Muscle layer of colon (tissue), 2 donors: ENCODE data around the gene SLC22A23.
A peak's percentile ranks its signal among the peaks of the same experiment; 100 is the strongest.
"Not testable (repeated sequence)": the region's sequence is repeated elsewhere in the genome, so short reads cannot be mapped to it uniquely, and the experiment has no call there.

Source experiments
- H3K27ac ChIP-seq: one replicate; pipeline ENCODE4 v1.7.0; 2013; ENCODE audit warnings: low read depth, mild to moderate bottlenecking, low read length, moderate library complexity
- H3K27me3 ChIP-seq, 2 donors: one replicate each; pipeline ENCODE4 v1.7.0; 2013; ENCODE audit warnings: low read length in 2 of 2, mild to moderate bottlenecking in 2 of 2; ENCODE audit not compliant: insufficient read depth in 2 of 2, control insufficient read depth in 1 of 2
- H3K36me3 ChIP-seq: one replicate; pipeline ENCODE4 v1.7.0; 2013; ENCODE audit warnings: mild to moderate bottlenecking, low read length; ENCODE audit not compliant: insufficient read depth
- H3K4me1 ChIP-seq: one replicate; pipeline ENCODE4 v1.7.0; 2013; ENCODE audit warnings: mild to moderate bottlenecking, low read length; ENCODE audit not compliant: insufficient read depth
- H3K4me3 ChIP-seq, 2 donors: one replicate each; pipeline ENCODE4 v1.7.0; 2013; ENCODE audit warnings: low read length in 2 of 2, low read depth in 1 of 2, mild to moderate bottlenecking in 1 of 2, moderate library complexity in 1 of 2
- H3K9ac ChIP-seq: one replicate; pipeline ENCODE4 v1.7.0; 2013; ENCODE audit warnings: low read length
- H3K9me3 ChIP-seq: one replicate; pipeline ENCODE4 v1.7.0; 2013; ENCODE audit warnings: mild to moderate bottlenecking, low read length
- donor health status: abdominal sarcoma.
- donor health status: Adenocarcinoma of cecum.

Gene SLC22A23

DNA sequence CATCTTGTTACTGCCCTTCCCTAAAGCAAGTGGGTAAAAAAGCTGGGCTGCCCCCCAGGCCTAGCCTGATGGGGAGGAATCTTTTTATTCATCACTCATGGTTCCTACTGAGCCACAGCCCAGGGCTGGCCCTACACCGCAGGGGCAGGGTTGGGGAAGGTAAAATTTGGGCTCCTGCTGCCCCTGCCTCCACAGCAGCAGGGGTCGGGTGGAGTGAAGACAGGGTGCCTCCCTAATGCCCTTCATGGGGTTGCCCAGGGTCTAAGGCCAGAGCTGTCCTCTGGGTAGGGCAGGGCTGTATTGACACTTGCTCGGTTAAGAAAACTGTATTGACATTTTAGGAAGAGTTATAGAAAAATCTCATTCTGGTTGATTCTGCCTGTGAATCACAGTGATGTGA lies 207.0 kb downstream of the SLC22A23 start:
- H3K27ac ChIP-seq, result no peak overlapping the region
- no peaks in the 10 kb centered on the region for H3K27me3 ChIP-seq
- H3K4me3 ChIP-seq, result no peak overlapping the region
- H3K4me1 ChIP-seq, result peaks cover 19% of the 10 kb centered on the region
- H3K9me3 ChIP-seq, result no peaks in the 10 kb centered on the region
- no peak overlapping the region for H3K9ac ChIP-seq
- no peaks in the 10 kb centered on the region for H3K36me3 ChIP-seq

- Histone ChIP-seq H3K4me3 (peak overlapping the region; percentile 34 to 71), H3K9me3 (no peaks in the 10 kb centered on the region), H3K4me1 (peaks cover 19% of the 10 kb centered on the region), H3K36me3 (no peaks in the 10 kb centered on the region), H3K27me3 (no peaks in the 10 kb centered on the region), H3K9ac (peak overlapping the region; percentile 64), H3K27ac (peak overlapping the region; percentile 76)
Measured at GRCh38 chr6:3247255-3248146, 209.3 kb downstream of the SLC22A23 start.

DNA sequence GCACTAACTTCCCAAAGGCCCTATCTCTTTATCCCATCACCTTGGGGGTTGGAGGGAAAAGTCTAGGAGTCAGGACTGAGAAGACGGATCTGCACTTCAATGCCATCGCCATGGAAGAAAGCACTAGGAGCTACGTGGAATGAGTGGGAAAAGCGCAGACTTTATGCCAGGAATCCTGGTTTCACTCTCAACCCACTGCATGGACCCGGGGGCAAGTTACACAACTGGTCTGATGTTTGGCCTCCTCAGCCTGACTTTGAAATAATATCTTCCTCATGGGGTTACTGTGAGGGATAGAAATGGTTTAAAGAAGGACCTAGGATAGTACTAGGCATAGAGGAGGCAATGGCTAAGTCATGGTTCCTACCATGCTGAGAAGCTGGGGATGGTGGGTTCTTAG lies 211.6 kb downstream of the SLC22A23 start:
- Histone ChIP-seq H3K9me3 (no peaks in the 10 kb centered on the region), H3K9ac (no peak overlapping the region), H3K36me3 (no peaks in the 10 kb centered on the region), H3K4me1 (peaks cover 8% of the 10 kb centered on the region), H3K27ac (no peak overlapping the region), H3K4me3 (no peak overlapping the region), H3K27me3 (no peaks in the 10 kb centered on the region)

DNA sequence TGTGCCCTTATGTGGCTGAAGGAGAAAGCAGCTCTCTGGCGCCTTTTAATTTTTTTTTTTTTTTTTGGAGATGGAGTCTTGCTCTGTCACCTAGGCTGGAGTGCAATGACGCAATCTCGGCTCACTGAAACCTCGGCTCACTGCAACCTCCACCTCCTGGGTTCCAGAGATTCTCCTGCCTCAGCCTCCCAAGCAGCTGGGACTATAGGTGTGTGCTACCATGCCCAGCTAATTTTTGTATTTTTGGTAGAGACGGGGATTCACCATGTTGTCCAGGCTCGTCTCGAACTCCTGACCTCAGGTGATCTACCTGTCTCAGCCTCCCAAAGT lies 212.1 kb downstream of the SLC22A23 start:
- not testable (repeated sequence) for H3K9ac ChIP-seq, H3K4me1 ChIP-seq, H3K27me3 ChIP-seq, H3K4me3 ChIP-seq, H3K36me3 ChIP-seq, H3K27ac ChIP-seq, H3K9me3 ChIP-seq

- H3K4me3 ChIP-seq, result no peak overlapping the region
- no peaks in the 10 kb centered on the region for H3K36me3 ChIP-seq
- H3K4me1 ChIP-seq, result peaks cover 8% of the 10 kb centered on the region
Measured at GRCh38 chr6:3244003-3244831, 212.6 kb downstream of the SLC22A23 start.

DNA sequence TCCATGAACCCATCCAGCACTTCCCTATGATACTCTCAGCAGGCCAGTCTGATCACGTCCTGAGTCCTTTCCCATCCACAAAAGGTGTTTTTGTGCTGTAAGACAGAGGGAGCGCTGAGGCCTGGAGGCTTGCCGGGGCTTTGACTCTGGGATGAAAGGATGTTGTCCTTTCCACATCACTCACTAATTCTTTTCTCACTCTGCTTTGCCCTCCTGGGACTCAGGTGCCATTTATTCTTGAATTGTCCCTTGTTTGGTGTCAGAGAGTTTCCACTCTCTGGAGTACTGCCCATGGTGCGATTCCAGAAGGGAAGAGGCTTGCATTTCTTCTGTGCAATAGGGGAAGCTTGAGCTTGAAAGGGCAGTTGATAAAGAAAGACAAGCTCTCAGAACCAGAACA lies 214.1 kb downstream of the SLC22A23 start:
- H3K4me3 ChIP-seq, result no peak overlapping the region
- no peak overlapping the region for H3K27ac ChIP-seq
- no peaks in the 10 kb centered on the region for H3K9me3 ChIP-seq
- H3K9ac ChIP-seq, result no peak overlapping the region
- no peaks in the 10 kb centered on the region for H3K27me3 ChIP-seq
- H3K4me1 ChIP-seq, result no peaks in the 10 kb centered on the region
- no peaks in the 10 kb centered on the region for H3K36me3 ChIP-seq

More at GRCh38 chr6:3244003-3244831, 212.6 kb downstream of the SLC22A23 start:
- H3K27ac ChIP-seq, result no peak overlapping the region
- no peak overlapping the region for H3K9ac ChIP-seq
- H3K9me3 ChIP-seq, result no peaks in the 10 kb centered on the region
- no peaks in the 10 kb centered on the region for H3K27me3 ChIP-seq

GRCh38 chr6:3241745-3242144 lies 215.1 kb downstream of the SLC22A23 start:
- not testable (repeated sequence) for H3K36me3 ChIP-seq, H3K27ac ChIP-seq, H3K9me3 ChIP-seq, H3K9ac ChIP-seq, H3K4me1 ChIP-seq, H3K4me3 ChIP-seq, H3K27me3 ChIP-seq

GRCh38 chr6:3240595-3240994 lies 216.3 kb downstream of the SLC22A23 start:
- Histone ChIP-seq H3K27me3 (no peaks in the 10 kb centered on the region), H3K27ac (no peak overlapping the region), H3K9ac (no peak overlapping the region), H3K9me3 (no peaks in the 10 kb centered on the region), H3K36me3 (no peaks in the 10 kb centered on the region), H3K4me3 (no peak overlapping the region), H3K4me1 (no peaks in the 10 kb centered on the region)

GRCh38 chr6:3239110-3239830 lies 217.6 kb downstream of the SLC22A23 start:
- Histone ChIP-seq H3K4me3 (no peak overlapping the region), H3K27me3 (no peaks in the 10 kb centered on the region), H3K4me1 (no peaks in the 10 kb centered on the region), H3K27ac (no peak overlapping the region), H3K9ac (no peak overlapping the region), H3K9me3 (no peaks in the 10 kb centered on the region), H3K36me3 (no peaks in the 10 kb centered on the region)

DNA sequence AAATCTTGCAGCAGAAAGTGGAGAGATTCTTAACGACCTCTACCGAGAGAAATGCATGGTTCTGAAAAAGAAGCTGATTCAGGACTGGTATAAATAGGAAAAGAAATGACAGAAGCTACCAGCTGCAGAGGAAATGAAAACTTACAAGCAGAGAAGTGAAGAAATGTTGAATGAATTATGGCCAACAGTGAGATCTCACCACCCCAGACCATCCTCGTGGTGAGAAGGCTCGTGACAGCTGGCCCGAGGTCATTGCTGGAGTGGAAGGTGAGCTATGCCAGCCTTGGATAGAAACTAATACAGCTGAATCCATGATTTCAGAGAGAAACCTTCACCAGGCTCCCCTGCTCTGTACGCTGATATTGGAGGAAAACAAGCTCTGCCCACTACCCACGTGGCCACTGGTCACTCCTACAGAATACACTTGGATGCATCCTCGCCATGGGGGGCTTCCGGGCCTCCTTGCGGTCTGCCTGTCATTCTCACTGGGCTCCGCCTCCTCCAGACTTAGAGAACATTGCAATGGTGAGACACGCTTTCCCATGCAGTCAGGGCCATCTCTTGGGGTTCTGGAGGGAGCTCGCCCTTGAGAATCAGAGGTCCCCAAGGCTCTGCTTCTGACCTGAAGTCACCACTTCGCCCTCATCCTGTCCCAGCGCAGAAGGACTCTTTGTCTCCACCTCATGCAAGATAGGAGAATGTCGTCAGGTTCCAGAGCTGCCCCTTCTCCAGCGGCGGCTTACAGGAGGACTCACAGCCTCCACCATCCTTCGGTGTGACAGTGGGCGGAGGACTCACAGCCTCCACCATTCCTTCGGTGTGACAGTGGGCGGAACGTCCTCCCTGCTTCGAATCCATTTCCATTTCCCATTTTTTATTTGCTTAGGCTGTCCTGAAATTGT lies 218.8 kb downstream of the SLC22A23 start:
- no peak overlapping the region for H3K9ac ChIP-seq
- no peaks in the 10 kb centered on the region for H3K4me1 ChIP-seq
- no peaks in the 10 kb centered on the region for H3K27me3 ChIP-seq
- H3K27ac ChIP-seq, result no peak overlapping the region
- no peaks in the 10 kb centered on the region for H3K36me3 ChIP-seq
- H3K4me3 ChIP-seq, result no peak overlapping the region
- no peaks in the 10 kb centered on the region for H3K9me3 ChIP-seq
